PC-9 (cell line): ENCODE results near the gene RAB8A.

Source experiments
- EZH2 ChIP-seq: fragments of 200-600 bp; sonication (generic); IDR thresholded peaks from 2 replicates; pipeline ENCODE4 v1.8.0; 2017; ENCODE audit warnings: antibody characterized with exemption, low read depth
- TF ChIP-seq, protein P1 (sequence below): fragments of 200-600 bp; sonication (generic); conservative IDR thresholded peaks from 2 replicates; pipeline ENCODE4 v1.6.1; 2017; ENCODE audit warnings: mixed run types, antibody characterized with exemption, mild to moderate bottlenecking, moderate library complexity

DNA sequence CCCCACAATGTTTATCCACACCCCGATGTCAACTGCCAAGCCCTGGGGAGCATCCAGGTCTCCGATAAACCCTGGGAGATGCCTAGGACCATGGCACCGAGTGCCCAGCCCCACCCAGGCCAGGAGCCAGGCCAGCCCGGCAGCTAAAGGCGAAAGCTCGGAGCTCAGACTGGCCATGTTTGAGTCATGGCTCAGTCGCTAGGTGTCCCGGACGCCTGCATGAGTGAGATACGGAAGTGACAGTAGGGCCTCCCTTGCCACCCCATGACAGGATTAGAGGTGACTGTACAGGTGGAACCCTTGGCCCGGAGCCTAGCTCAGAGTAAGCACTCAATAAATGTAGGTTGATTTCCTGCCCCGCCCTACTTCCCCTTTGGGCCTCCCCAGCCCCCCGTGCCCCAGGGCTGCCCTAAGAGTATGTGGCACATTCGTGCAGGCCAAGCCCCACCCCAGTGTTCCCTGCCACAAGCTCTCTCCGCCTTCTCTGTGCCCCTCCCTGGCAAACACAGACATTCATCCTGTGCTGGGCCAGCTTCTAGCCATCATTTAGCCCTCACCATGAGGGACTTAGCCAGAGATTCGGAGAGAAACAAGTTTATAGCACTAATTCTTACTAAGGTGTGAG is 41.2 kb upstream of the RAB8A start:
- TF ChIP-seq, protein P1, sequence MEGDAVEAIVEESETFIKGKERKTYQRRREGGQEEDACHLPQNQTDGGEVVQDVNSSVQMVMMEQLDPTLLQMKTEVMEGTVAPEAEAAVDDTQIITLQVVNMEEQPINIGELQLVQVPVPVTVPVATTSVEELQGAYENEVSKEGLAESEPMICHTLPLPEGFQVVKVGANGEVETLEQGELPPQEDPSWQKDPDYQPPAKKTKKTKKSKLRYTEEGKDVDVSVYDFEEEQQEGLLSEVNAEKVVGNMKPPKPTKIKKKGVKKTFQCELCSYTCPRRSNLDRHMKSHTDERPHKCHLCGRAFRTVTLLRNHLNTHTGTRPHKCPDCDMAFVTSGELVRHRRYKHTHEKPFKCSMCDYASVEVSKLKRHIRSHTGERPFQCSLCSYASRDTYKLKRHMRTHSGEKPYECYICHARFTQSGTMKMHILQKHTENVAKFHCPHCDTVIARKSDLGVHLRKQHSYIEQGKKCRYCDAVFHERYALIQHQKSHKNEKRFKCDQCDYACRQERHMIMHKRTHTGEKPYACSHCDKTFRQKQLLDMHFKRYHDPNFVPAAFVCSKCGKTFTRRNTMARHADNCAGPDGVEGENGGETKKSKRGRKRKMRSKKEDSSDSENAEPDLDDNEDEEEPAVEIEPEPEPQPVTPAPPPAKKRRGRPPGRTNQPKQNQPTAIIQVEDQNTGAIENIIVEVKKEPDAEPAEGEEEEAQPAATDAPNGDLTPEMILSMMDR, result no peak; the same call in 1 of the 2 replicates
- TF ChIP-seq EZH2, result no peak
